Activated CD4-positive, alpha-beta T cell treated with anti-CD3 and anti-CD28 coated beads, Interleukin-2, amount 50 U/mL, for 4 hours (primary cell): ENCODE data around the gene IGSF1.
"Not testable (repeated sequence)": the region's sequence is repeated elsewhere in the genome, so short reads cannot be mapped to it uniquely, and the experiment has no call there.

Experiments
- DNase-seq, 2 experiments: peaks; one replicate each; pipeline ENCODE4 v3.0.0-alpha.2; 2020

The IGSF1 gene

DNA sequence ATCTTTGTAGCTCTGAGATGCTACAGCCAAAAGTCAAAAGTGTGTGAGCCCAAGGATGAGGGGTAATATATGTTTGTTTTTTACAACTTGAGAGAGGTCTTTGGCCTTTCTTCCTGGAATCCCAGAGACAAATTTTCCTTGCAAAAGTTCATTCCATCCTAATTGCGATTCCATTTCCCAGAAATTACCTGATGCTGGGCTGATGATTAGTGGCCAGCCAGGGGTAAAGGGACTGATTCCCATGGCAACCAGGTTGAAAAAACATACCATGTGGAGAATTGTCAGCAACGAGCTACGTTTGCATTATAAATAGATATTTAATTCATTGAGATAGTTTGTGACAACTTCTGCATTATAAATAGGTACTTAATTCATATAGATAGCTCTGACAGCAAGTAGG is 17.8 kb downstream of the IGSF1 start:
- no peak for DNase-seq

DNA sequence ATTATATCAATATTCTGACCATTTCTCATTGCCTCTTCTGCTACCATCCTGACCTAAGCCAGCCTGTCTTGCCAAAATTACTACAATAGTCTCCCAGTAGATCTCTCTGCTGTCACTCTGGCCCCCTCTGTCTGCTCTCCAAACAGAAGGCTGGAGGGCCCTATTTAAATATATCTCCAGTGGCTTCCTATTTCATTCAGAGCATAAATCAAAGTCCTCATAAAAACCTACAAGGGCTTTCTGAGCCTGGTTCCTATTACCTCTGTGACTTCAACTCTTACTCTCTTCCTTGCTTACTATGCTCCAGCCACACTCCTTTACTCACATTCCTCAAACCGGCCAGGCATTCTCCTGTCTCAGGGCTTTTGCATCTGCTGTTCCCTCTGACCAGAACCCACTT is 19.0 kb downstream of the IGSF1 start:
- no peak for DNase-seq

DNA sequence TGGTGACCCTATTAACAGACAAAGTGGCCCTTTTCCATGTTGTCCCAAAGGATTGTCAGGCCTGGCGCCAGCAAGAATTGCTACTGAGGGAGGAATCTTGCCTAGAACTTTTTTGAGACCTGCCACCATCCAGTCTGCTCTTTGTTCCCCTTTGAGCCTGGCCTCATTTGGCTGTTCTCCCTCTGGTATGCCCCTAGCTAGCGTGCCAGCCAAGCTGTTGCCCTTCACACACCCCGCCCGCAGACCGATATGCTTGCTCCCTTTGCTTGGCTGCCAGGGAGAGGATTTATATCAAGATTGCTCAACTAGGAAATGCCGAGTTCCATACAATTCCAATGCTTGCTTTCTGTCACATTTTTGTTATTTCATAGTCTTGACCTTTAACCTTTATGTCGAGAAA is 24.4 kb downstream of the IGSF1 start:
- DNase-seq: no peak

DNA sequence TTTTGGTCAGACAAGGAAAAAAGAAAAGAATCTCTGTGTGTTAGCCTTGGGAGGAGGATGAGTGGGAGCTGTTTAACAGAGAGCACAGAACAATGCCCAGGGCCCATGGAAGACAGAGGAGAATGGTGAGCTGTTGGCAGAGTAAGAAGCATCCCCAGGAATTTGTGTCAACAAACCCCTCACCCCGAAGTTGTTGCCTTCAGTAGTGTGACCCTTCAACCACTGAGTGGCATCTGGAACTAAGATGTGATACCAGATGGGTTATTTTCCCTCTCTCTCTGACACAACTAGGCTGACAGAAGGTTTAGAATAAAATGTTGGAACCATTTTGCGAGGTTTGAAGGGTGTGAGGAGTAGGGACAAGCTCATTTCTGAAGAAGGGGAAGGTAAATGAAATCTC is 25.1 kb downstream of the IGSF1 start:
- no peak for DNase-seq

DNA sequence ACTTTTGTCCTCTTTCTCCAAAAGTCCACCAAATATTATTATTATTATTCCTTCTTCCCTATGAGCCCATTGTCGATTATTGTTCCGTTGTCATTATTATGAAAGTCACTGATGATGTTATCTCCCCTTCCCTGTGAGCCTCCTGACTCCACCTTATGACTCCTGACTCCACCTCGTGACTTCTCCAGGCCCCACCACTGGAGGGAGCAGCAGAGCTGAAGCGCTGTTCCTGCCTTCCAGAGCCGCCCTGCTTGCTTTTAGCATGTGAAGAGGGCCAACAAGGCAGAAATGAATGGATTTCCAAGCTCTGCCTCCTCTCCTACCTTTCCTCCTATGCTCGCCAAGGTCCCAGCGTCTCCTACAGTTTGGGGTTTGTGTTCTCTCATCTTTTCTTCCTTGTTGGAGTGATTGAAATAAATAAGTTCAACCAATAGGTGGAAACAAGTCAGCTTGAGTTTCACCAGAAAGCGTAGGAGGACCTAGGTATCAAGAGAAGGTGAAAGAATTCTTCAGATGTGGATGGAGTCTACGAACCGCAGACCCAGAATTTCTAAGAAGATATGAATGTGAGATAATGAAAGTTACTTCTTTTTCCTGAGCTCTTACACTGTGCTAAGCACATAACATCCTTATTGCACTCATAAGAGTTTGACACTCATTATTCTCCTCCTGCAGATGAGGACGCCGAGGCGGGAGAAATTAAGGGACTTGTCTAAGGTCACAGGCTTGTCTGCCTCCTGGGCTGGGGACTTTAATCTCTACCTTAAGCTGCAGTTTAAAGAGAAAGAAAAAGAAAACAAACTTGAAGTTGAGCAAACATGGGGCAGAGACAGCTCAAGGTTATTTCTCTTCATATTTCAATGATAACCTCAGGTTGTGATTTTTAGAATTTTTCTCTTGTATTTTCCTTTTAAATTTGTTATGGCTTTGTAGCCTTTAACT is 26.1 kb downstream of the IGSF1 start:
- peak in 1 of 2 experiments; percentile 2 for DNase-seq

DNA sequence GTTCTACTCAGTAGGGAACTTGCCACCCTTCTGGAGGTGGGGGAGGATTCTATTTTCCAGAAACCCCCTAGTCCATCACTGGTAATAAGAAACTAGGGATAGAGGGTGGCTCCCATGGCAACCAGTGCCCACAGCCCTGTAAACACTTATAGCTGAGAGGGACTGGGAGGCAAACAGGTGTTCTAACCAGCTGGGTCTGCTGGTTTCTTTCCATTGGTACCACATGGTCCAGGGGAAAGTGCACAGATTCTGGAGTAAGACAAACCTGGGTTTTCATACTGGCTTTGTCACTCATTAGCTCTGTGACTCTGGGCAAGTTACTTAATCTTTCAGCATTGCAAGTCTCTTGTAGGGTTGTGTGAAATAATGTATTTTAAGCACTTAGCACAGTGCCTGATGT is 26.9 kb downstream of the IGSF1 start:
- no peak for DNase-seq

DNA sequence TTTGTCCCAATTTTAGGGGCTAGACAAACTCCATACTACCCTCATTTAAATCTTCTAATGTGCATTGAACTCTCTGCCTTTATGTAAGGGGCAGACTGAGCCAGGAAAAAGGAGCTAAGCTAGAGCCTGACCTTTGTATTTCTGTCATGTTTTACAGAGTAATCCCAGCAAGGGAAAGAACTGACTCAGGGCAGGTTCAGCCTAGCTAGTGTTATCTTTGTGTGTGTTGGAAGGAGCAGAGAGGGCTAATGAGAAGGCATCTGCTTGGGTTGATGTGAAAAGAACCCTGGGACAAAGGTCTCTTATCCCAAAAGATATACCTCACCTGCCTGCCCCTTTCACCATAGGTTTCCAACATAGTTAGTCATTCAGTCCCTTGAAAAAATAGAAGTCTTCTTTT is 31.7 kb downstream of the IGSF1 start:
- DNase-seq: no peak

DNA sequence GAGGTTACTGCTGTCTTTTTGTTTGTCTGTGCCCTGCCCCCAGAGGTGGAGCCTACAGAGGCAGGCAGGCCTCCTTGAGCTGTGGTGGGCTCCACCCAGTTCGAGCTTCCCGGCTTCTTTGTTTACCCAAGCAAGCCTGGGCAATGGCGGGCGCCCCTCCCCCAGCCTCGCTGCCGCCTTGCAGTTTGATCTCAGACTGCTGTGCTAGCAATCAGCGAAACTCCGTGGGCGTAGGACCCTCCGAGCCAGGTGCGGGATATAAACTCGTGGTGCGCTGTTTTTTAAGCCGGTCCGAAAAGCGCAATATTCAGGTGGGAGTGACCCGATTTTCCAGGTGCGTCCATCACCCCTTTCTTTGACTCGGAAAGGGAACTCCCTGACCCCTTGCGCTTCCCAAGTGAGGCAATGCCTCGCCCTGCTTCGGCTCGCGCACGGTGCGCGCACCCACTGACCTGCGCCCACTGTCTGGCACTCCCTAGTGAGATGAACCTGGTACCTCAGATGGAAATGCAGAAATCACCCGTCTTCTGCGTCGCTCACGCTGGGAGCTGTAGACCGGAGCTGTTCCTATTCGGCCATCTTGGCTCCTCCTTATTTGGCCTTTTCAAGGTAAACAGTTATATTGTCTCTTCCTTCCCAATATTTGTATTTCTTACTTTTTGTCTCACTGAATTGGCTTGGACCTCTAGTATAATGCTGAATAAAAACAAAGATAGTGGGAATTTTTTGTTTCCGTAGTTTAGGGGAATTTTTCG is 37.9 kb downstream of the IGSF1 start:
- not testable (repeated sequence) for DNase-seq

DNA sequence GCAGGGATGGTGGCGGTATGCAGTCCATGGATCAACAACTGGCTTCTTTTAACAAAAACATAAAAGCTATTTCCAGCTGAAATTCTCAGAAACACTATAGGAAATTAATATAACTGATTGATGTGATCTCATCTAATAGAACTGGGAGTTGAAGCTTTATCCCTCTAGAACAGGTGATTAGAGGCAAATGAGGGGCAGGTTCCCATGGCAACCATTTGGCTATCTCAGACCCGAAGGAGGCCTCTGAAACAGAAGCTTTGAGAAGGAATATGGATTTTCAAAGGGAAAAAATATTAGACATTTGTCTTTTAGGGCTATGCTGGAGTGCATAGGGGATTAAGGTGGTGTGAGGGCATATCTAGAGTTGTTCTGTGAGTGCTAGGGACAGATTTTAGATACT is 50.0 kb downstream of the IGSF1 start:
- no peak for DNase-seq

DNA sequence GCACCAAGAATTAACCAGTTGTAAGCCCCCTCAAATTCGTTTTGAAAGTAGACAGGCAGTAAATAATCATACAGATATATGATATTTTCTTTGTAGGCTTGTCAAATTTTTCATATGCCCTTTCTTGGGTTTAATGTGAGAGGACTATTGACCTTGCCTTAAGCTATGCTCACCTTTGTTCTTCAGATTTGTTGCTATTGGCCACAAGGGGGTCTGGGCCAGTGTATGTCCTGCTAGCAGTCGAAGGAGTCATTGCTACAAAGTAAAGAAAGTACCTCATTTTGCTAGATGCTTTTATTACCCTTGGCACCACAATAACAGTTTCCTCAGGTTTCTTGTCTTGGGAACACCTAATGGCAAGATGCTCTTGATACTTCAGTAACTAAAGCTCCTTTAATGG is 51.7 kb downstream of the IGSF1 start:
- no peak for DNase-seq

DNA sequence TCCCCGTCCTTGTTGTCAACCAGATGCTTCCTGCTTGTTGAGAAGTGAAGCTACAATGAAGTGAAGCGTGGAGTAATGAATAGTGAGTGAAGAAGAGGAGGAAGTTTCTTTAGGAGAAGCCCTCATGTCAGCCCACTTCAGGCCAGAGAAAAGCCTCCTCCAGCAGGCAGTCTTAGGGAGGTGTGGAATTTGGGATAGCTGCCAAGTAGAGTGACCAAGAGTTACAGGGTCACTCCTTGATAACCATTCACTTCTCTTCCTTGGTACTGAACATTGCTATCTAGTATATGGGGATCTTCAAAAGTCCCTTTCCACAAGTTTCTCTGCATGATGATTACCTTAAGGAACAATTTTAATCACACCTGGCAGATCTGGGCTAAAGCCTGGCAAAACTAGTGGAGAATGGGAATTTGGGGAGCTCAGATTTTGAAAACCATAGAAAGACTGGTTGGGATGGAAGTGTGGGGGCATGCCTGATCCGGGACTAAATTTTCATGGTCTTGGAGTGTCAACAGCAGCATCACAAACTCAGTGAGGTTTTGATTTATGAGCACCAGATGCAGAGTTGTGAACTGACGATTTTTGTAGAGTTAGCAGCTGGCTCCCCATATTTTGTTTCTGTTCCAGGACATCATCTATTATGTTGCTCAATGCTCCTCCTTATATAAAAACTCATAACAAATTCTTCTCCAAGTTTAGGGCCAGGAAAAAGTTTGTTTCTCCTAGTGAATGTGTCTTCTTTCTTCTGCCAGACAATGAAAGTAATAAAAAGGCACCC is 53.1 kb downstream of the IGSF1 start:
- no peak for DNase-seq

DNA sequence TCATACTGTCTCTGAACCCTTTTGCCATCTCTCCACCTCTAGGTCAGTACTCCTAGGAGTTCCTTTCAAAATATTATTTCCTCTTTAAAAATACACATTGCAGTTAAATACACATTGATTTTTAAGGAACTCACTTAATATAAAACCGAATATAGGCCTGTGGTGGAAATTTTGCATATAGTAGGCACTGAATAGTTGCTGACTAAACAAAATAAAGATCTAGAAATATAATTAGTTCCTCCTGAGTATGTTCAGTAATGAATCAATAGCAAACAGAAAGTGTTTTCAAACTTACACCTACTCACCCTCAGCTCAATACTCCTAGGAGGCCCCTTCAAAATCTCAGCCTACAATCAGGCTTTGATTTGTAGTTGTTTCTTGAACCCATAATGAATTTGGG is 61.5 kb downstream of the IGSF1 start:
- DNase-seq: no peak

DNA sequence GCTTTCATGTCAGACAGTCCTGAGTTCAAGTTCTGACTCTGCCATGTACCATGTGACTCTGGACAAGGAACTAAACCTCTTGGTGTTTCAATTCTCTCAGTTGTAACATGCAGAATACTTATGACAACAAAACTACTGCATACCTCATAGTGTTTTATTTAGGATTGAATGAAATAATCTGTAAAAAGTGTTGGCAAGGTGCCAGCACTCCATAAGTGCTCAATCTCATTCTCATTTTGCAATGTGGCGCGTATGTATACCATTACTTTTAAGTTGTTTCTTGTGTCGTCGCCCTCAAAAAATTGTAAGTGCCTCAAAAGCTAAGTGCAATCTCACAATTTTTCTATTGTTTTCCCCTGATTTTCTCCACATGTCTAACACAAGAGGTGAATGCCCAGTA is 62.5 kb downstream of the IGSF1 start:
- DNase-seq: no peak

DNA sequence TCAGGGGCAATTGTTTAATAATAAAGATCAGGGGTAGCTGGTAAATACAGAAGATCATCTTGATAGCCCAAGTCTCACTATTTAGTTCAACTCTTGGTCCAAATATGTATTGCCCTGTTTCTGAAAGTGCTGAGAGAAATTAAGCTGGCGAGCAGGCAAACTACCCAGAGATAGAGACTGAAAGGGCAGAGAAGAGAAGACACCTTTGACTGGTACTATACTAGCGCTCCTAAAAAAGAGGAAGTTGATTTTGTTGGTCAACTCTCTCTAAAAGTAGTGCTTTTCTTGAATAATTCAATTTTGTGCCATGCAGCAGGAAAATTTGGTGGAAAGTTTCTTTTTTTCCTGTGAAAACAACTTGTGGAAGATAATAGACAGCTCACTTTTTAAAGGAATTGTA is 64.0 kb downstream of the IGSF1 start:
- DNase-seq: no peak
